ENCODE results near the gene SMARCAD1. TPM values are rescaled to one million over a fixed set of nuclear protein-coding genes. Genes with fewer than 3 reads are reported as not detected.
"Not testable (repeated sequence)": the region's sequence is repeated elsewhere in the genome, so short reads cannot be mapped to it uniquely, and the experiment has no call there.

SMARCAD1 gene
- total RNA-seq, 1 donor, result 38.7 TPM

GRCh38 chr4:94306713-94307112 lies 99.0 kb downstream of the SMARCAD1 start:
- TF ChIP-seq, protein P1, sequence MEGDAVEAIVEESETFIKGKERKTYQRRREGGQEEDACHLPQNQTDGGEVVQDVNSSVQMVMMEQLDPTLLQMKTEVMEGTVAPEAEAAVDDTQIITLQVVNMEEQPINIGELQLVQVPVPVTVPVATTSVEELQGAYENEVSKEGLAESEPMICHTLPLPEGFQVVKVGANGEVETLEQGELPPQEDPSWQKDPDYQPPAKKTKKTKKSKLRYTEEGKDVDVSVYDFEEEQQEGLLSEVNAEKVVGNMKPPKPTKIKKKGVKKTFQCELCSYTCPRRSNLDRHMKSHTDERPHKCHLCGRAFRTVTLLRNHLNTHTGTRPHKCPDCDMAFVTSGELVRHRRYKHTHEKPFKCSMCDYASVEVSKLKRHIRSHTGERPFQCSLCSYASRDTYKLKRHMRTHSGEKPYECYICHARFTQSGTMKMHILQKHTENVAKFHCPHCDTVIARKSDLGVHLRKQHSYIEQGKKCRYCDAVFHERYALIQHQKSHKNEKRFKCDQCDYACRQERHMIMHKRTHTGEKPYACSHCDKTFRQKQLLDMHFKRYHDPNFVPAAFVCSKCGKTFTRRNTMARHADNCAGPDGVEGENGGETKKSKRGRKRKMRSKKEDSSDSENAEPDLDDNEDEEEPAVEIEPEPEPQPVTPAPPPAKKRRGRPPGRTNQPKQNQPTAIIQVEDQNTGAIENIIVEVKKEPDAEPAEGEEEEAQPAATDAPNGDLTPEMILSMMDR (IDR thresholded peaks at IDR 0.05; ENCODE audit: extremely low read depth, low read depth, low read length), result no peak
- Histone ChIP-seq H3K79me2 (ENCODE audit: insufficient read depth, low read length) (no peaks in the 10 kb centered on the region), H3K4me1 (ENCODE audit: insufficient read depth, low read length) (peaks cover 4% of the 10 kb centered on the region), H3K9me3 (ENCODE audit: low read depth, low read length) (no peaks in the 10 kb centered on the region), H2AFZ (ENCODE audit: low read length) (no peak overlapping the region), H3K36me3 (ENCODE audit: insufficient read depth, low read length) (no peaks in the 10 kb centered on the region), H3K27ac (ENCODE audit: low read depth, low read length) (no peak overlapping the region), H4K20me1 (ENCODE audit: insufficient read depth, low read length) (no peaks in the 10 kb centered on the region), H3K27me3 (ENCODE audit: insufficient read depth, low read length) (no peaks in the 10 kb centered on the region), H3K4me2 (ENCODE audit: insufficient read depth, low read length) (no peak overlapping the region), H3K4me3 (ENCODE audit: insufficient read depth, low read length) (no peak overlapping the region)
- no peak for DNase-seq (ENCODE audit: insufficient read length, low spot score, missing footprints)

DNA sequence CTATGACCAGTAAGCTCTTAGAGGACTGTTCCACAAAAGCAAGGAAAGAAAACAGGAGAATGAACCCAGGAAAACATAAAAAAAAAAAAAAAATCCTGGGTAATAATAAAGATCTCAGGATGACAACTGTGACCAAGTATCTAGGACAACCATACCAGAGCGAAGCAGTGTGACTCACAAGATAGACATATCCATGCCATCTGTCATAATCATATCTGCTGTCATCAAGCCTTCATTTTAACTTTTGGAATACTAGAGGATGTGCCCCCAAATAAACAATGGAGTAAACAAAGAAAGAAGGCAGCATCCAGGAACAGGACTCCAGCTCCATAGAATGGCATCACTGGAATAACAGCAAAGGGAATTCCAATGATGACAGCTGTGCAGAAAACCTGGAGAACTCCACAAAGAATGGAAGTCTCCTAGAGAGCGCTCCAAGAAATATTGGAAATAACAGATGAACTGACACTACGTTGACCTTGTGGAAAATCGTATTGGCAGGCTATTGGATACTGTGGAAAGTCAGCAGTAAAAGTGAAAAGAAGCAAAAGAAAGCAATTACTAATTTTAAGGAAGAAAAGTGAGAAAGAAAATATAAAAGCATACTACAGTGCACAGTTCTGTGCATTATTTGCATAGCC lies 99.7 kb downstream of the SMARCAD1 start:
- Histone ChIP-seq H4K20me1 (ENCODE audit: insufficient read depth, low read length) (no peaks in the 10 kb centered on the region), H3K4me2 (ENCODE audit: insufficient read depth, low read length) (no peak overlapping the region), H2AFZ (ENCODE audit: low read length) (no peak overlapping the region), H3K4me1 (ENCODE audit: insufficient read depth, low read length) (peaks cover 4% of the 10 kb centered on the region), H3K27me3 (ENCODE audit: insufficient read depth, low read length) (no peaks in the 10 kb centered on the region), H3K9me3 (ENCODE audit: low read depth, low read length) (no peaks in the 10 kb centered on the region), H3K36me3 (ENCODE audit: insufficient read depth, low read length) (no peaks in the 10 kb centered on the region), H3K27ac (ENCODE audit: low read depth, low read length) (no peak overlapping the region), H3K4me3 (ENCODE audit: insufficient read depth, low read length) (no peak overlapping the region), H3K79me2 (ENCODE audit: insufficient read depth, low read length) (no peaks in the 10 kb centered on the region)
- TF ChIP-seq, protein P1 (IDR thresholded peaks at IDR 0.05; ENCODE audit: extremely low read depth, low read depth, low read length), result no peak
- DNase-seq (ENCODE audit: insufficient read length, low spot score, missing footprints), result no peak

DNA sequence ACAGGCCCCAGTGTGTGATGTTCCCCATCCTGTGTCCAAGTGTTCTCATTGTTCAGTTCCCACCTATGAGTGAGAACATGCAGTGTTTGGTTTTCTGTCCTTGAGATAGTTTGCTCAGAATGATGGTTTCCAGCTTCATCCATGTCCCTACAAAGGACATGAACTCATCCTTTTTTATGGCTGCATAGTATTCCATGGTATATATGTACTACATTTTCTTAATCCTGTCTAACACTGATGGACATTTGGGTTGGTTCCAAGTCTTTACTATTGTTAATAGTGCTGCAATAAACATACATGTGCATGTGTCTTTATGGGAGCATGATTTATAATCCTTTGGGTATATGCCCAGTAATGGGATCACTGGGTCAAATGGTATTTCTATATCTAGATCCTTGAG lies 112.3 kb downstream of the SMARCAD1 start:
- DNase-seq (ENCODE audit: insufficient read length, low spot score, missing footprints); H3K4me2 ChIP-seq (ENCODE audit: insufficient read depth, low read length); H4K20me1 ChIP-seq (ENCODE audit: insufficient read depth, low read length); H3K4me3 ChIP-seq (ENCODE audit: insufficient read depth, low read length); H3K27me3 ChIP-seq (ENCODE audit: insufficient read depth, low read length); H3K4me1 ChIP-seq (ENCODE audit: insufficient read depth, low read length); H2AFZ ChIP-seq (ENCODE audit: low read length); H3K36me3 ChIP-seq (ENCODE audit: insufficient read depth, low read length); H3K27ac ChIP-seq (ENCODE audit: low read depth, low read length); H3K79me2 ChIP-seq (ENCODE audit: insufficient read depth, low read length); H3K9me3 ChIP-seq (ENCODE audit: low read depth, low read length): not testable (repeated sequence)

DNA sequence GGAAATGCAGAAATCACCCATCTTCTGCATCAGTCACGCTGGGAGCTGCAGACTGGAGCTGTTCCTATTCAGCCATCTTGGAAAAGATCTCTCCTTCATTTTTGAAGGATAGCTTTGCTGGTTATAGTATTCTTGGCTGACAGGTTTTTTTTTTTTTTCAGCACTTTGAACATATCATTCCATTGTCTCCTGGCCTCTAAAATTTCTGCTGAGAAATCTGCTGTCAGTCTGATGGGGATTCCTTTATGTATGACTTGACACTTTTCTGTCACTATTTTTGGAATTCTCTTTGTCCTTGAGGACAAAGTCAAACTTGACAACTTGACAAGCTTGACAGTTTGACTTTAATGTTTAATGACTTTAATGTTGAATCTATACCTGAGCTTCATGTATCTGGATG lies 118.2 kb downstream of the SMARCAD1 start:
- Histone ChIP-seq H3K79me2 (ENCODE audit: insufficient read depth, low read length) (no peaks in the 10 kb centered on the region), H3K4me2 (ENCODE audit: insufficient read depth, low read length) (no peak overlapping the region), H3K27ac (ENCODE audit: low read depth, low read length) (no peak overlapping the region), H3K9me3 (ENCODE audit: low read depth, low read length) (peaks cover 3% of the 10 kb centered on the region), H3K4me1 (ENCODE audit: insufficient read depth, low read length) (no peaks in the 10 kb centered on the region), H2AFZ (ENCODE audit: low read length) (no peak overlapping the region), H4K20me1 (ENCODE audit: insufficient read depth, low read length) (no peaks in the 10 kb centered on the region), H3K36me3 (ENCODE audit: insufficient read depth, low read length) (no peaks in the 10 kb centered on the region), H3K27me3 (ENCODE audit: insufficient read depth, low read length) (peaks cover 7% of the 10 kb centered on the region), H3K4me3 (ENCODE audit: insufficient read depth, low read length) (no peak overlapping the region)
- TF ChIP-seq, protein P1 (IDR thresholded peaks at IDR 0.05; ENCODE audit: extremely low read depth, low read depth, low read length), result no peak
- DNase-seq (ENCODE audit: insufficient read length, low spot score, missing footprints), result no peak

All from osteoblast (primary cell).